Progenitor cell of endocrine pancreas (in vitro differentiated cells): ENCODE measurements around the gene NRIP1. TPM values are rescaled to one million over a fixed set of nuclear protein-coding genes. Genes with fewer than 3 reads are reported as not detected.

ENCODE experiments used
- DNase-seq: peaks from one replicate; pipeline ENCODE4 v3.0.0; 2021; ENCODE audit warnings: low spot score; ENCODE audit not compliant: unreplicated experiment
- H3K27ac Mint-ChIP-seq: 2 replicates; pipeline ENCODE4 v1.8.0; 2021; ENCODE audit warnings: mild to moderate bottlenecking, moderate library complexity, mixed read lengths
- H3K27me3 Mint-ChIP-seq: 2 replicates; pipeline ENCODE4 v1.8.0; 2021; ENCODE audit warnings: mixed read lengths
- H3K36me3 Mint-ChIP-seq: 2 replicates; pipeline ENCODE4 v1.8.0; 2022; ENCODE audit warnings: mixed read lengths; ENCODE audit not compliant: insufficient read depth
- H3K4me1 Mint-ChIP-seq: 2 replicates; pipeline ENCODE4 v1.8.0; 2021; ENCODE audit warnings: low read depth, mixed read lengths
- H3K4me3 Mint-ChIP-seq: 2 replicates; pipeline ENCODE4 v1.8.0; 2021; ENCODE audit warnings: low read depth, mild to moderate bottlenecking, moderate library complexity, mixed read lengths
- H3K9me3 Mint-ChIP-seq: 2 replicates; pipeline ENCODE4 v1.8.0; 2021; ENCODE audit warnings: low read depth, mixed read lengths
- CTCF ChIP-seq: fragments of 200-600 bp; sonication (generic); IDR thresholded peaks from one replicate; pipeline ENCODE4 v1.5.0; 2021; ENCODE audit warnings: antibody characterized with exemption, mild to moderate bottlenecking; ENCODE audit not compliant: unreplicated experiment
- total RNA-seq: library from RNA; stranded (reverse); gene quantifications from 2 replicates; pipeline ENCODE4 v1.2.1, GENCODE V29; 2021

NRIP1 gene
- total RNA-seq, 1 donor from 2014 or later = 69.4 TPM

GRCh38 chr21:15057285-15057684 is 7.5 kb downstream of the NRIP1 start:
- Mint-ChIP-seq H3K27me3 (no peaks in the 10 kb centered on the region), H3K9me3 (no peaks in the 10 kb centered on the region), H3K36me3 (no peaks in the 10 kb centered on the region), H3K27ac (peak overlapping the region; percentile 5), H3K4me3 (no peak overlapping the region), H3K4me1 (peaks cover 71% of the 10 kb centered on the region)
- no peak for DNase-seq
- TF ChIP-seq CTCF = no peak

GRCh38 chr21:15054606-15055239 is 10.1 kb downstream of the NRIP1 start:
- Mint-ChIP-seq H3K4me3 (no peak overlapping the region), H3K9me3 (no peaks in the 10 kb centered on the region), H3K27me3 (no peaks in the 10 kb centered on the region), H3K36me3 (no peaks in the 10 kb centered on the region), H3K4me1 (peaks cover 70% of the 10 kb centered on the region), H3K27ac (no peak overlapping the region)
- no peak for TF ChIP-seq CTCF
- no peak for DNase-seq

- DNase-seq = no peak
- Mint-ChIP-seq H3K4me1 (peaks cover 67% of the 10 kb centered on the region), H3K9me3 (no peaks in the 10 kb centered on the region), H3K27me3 (no peaks in the 10 kb centered on the region), H3K4me3 (no peak overlapping the region), H3K27ac (no peak overlapping the region), H3K36me3 (no peaks in the 10 kb centered on the region)
- no peak for TF ChIP-seq CTCF
Observed at GRCh38 chr21:15054089-15054488, 10.7 kb downstream of the NRIP1 start.

- DNase-seq = no peak
- no peak overlapping the region for H3K27ac Mint-ChIP-seq
- TF ChIP-seq CTCF = no peak
- no peak overlapping the region for H3K4me3 Mint-ChIP-seq
- H3K4me1 Mint-ChIP-seq = peaks cover 63% of the 10 kb centered on the region
- no peaks in the 10 kb centered on the region for H3K36me3 Mint-ChIP-seq
- no peaks in the 10 kb centered on the region for H3K27me3 Mint-ChIP-seq
- H3K9me3 Mint-ChIP-seq = no peaks in the 10 kb centered on the region
Observed at GRCh38 chr21:15053500-15053899, 11.3 kb downstream of the NRIP1 start.

GRCh38 chr21:15052459-15052763 is 12.4 kb downstream of the NRIP1 start:
- Mint-ChIP-seq H3K27me3 (no peaks in the 10 kb centered on the region), H3K4me3 (peak overlapping the region; percentile 3), H3K36me3 (peaks cover 1% of the 10 kb centered on the region), H3K4me1 (peaks cover 57% of the 10 kb centered on the region), H3K9me3 (no peaks in the 10 kb centered on the region), H3K27ac (peak overlapping the region; percentile 54)
- TF ChIP-seq CTCF = no peak
- DNase-seq = no peak
